Stimulated activated CD8-positive, alpha-beta memory T cell treated with anti-CD3 and anti-CD28 coated beads, Interleukin-15, amount 100 ng/mL, for 4 hours (primary cell): ENCODE results near the gene TST.
"Not testable (repeated sequence)": the region's sequence is repeated elsewhere in the genome, so short reads cannot be mapped to it uniquely, and the experiment has no call there.

Experiments used
- DNase-seq, 2 donors: peaks; one replicate each; pipeline ENCODE4 v3.0.0-alpha.2; 2020; ENCODE audit warnings: low read depth in 2 of 2

The TST gene

DNA sequence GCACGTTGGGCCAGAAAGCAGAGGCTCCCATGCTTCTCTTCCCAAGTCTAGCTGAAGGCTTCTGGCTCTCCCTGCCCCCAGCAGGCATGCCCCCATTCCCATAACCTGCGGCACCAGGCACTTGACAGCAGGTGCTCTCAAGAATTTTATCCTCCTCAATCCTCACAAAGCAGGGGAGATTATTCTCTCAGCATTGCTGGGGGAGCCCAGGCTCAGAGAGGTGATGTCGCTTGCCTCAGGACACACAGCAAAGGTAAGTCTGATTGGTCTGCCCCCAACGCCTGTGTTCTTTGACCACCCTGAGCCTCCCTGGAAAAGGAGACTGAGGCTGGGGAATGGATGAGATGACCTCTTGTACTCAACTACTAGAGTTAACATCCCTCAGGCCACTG lies 4.8 kb downstream of the TST start:
- no peak for DNase-seq

DNA sequence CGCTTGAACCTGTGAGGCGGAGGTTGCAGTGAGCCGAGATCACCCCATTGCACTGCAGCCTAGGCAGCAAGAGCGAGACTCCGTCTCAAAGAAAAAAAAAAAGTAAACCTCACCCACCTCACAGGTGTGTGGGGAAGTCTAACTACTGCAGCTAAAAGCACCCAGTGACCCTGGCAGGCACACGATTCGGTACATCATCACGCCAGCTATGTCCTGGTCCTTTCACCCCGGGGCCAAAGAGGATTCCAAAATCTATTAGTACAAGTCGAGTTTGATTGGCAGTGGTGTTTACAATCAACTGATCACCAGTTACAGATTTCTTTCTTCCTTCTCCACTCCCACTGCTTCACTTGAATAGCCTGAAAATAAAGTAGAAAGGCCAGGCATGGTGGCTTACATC lies 6.3 kb downstream of the TST start:
- no peak for DNase-seq

DNA sequence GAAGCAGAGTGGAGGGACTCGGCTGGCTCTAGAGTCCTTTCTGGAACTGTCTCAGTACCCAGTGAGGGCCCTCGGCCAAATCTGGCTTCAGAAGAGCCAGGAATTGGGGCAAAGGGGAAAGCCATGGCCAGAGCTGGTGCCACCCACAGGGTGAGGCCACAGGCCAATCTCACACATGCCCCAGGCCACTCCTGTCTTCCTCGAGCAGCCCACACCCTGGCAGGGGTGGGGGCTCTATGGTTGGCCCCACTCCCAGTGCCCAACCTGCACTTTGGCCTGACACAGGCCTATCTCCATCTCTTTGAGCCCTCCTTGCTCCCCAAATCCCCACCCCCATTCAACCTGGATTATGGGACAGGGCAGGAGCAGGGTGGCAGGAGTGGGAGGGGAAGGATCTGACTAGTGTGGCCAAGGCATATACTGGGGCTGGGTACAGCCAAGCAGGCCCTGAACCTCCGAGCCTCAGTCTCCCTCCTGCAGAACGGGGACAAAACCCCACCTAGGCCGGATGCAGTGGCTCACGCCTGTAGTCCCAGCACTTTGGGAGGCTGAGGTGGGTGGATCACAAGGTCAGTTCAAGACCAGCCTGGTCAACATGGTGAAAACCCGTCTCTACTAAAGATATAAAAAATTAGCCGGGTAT lies 6.9 kb downstream of the TST start:
- no peak for DNase-seq

DNA sequence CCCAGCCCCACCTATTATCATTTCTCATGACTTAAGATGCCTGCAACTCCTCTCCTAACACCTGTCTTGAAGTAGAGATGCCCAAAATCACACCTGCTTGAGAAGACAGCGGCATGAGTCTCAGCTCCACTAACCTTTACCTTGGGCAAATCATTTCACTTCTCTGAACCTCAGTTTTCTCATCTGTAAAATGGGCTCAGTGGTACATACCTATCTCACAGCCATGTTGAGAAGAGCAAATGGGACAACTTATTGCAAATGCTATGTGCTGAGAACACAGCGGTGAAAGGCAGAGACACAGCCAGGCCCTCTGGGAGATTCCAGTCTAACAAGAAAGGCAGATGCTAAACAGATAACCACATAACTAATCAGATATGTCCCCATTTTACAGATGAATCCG lies 7.8 kb downstream of the TST start:
- no peak for DNase-seq

DNA sequence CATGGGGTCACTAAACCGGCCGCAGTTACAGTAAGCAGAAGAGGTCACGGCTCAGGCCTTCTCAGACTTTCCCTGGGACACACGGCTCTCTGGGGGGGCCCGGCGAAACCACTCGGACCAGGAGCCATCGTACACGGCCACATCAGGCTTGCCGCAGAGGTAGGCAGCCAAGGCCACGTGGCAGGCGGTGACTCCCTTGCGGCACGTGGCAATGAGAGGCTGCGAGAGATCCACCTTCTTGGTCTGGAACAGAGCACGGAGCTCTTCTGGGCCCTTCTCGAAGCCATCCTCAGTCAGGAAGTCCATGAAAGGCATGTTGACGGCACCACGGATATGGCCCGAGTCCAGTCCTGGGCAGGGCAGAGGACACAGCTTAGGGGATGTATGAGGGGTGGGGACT lies 8.3 kb downstream of the TST start:
- no peak for DNase-seq

DNA sequence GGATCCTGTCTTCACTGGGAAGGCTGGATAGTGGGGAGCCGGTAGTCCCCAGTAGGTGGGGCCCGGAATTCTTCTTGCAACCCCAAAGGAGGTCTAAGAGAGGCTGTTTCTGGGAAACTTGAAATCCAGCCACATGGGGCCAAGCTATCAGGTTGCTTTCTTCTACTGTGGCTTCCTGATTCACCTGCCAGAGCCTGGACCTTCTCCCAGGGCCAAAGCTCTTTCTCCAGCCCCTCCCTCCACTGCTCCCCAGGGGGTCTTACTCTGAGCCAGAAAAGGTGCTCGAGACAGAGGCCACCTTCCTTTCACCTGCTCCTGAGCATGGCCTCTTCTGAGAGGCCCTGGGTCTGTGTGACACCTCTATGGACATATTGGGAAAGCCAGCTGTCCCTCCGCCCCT lies 9.1 kb downstream of the TST start:
- no peak for DNase-seq

DNA sequence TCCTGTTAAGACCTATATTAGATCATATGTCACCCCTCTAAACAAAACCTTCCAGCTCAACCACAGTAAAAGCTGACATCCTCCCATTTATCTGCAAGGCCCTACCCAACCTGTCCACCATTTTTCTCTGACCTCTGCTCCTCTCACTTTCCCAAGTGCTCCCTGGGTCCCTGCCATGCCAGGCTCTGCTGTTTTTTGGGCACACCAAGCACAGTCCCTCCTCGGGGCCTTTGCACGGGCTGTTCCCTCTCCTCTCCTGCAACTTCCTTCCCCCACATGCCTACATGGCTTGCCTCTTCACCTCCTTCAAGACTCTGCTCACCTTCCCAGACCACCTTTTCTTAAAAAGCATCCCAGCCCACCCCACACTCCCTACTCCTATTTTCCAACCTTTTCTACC lies 9.8 kb downstream of the TST start:
- DNase-seq = no peak

DNA sequence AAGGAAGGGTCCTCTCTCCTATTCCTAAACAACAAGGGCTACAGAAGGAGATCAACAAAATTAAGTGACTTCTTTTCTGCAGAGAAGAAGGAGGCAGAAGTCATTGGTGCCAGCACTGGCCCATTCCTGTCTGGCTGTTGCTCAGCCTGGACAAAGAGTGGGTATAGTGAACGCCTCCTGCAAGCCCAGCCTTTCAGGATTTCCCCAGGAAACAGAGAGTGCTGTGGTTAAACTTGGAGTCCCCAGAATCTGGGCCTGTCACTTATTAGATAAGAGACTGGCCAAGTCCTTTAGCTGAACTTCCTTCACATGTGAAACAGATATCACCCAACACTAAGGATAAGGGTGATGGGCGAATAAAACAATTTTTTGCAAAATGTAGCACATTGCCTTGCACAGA lies 10.9 kb downstream of the TST start:
- no peak for DNase-seq

DNA sequence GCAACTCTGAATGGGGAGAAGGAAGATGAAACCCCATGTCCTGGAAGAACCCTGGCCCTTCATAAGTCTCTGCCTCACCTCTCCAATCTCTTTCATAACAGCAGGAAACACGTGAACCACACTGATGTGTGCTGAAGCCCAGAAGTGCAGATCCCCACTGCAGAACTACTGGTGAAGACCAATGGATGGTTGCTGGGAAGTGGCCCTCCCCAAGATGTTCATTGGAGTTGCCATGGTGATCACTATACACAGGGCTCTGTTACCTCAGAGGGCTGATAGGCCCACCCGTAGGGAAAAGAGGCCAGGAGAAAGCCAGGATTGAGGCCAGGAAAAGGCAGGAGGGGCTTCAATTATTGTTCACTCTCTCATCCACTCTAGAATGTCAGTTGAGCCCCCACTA lies 11.6 kb downstream of the TST start:
- DNase-seq = no peak

DNA sequence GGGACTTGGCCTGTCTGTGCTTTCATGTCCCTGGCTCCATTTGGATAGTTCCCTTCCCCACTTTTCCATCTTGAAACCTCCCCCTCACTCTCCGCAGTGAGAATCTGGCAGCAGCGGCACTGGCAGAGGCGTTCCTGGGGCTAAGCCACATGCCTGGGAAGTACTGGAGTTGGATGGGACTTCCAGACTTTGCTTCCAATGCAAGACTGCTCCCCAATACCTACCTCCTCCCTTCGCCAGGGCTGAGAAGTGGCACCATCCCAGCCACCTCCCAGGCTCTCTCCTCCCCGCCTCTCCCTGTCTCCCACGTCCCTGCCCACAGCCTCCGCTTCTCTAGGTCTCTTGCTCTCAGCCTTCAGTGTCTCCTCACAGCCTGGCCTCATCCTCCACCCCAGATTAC lies 16.6 kb downstream of the TST start:
- DNase-seq = no peak

DNA sequence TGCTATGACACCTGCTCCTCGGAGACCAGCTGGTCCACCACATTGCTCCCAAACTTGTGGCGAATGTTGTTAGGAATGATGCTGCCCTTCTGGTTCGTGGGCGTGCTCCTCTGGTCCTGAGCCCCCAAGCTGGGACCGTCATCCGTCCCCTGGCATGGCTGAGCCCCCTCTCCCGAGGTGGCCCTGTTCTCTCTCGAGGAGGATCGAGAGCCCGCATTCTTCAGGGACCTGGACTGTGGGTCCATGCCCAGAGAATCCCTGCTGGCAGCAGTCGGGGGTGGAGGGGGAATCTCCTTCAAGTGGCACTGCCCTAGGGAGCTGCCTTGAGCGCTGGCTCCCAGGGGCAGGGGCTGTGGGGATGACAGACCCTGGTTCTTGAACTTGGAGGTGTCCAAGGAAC lies 17.4 kb downstream of the TST start:
- DNase-seq = no peak

DNA sequence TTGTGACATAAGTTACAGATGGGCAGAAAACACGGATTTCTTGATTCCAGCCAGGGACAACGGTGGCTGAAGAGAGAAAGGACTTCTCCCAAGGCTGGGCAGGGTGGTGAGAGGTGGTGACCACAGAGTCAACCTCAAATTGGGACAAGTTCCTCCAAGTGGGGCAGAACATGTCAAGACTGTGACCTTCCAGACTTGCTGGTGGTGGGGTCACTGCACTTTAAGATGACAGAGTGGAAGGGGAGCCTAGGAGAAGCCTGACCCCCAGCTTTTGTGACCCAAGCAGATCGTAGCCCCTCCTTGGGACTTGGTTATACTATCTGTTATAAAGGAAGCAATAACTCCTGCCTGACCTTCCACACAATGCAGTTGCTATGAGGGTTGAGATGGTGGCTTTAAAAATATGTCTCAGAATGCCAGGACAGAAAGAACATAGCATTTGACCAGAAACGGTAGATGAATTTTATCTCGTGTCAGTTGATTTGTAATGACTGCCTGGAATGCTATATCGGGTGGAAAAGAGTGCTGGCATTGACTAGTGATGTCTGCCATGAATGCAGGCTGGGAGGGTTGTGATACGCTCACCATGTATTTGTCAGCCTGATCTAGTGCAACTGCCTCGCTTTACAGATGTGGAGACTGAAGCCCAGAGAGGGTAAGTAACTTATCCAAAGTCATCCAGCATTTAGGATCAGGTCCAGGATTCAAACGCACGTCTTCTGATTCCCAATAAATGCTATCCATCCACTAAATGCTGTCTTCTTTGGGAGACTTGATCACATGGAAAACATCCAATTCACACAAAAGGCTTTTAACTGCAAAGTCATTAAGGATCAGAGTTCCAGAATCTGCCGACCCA lies 18.3 kb downstream of the TST start:
- no peak for DNase-seq

DNA sequence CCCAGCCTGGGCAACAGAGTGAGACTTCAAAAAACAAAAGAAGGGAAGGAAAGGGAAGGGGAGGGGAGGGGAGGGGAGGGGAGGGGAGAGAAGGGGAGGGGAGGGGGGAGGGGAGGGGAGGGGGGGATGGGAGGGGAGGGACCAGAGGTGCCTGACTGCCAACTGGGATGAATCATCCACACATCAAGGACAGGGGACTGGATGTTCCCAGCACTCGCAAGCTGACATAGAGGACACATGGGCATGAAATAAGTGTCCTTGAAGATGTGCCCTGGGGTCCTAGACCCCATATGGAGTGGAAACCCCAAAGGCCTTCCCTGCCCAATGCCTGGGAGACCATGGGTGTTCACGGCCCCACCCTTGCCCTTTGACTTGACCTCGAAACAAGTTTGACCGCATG lies 19.8 kb downstream of the TST start:
- DNase-seq = no peak

DNA sequence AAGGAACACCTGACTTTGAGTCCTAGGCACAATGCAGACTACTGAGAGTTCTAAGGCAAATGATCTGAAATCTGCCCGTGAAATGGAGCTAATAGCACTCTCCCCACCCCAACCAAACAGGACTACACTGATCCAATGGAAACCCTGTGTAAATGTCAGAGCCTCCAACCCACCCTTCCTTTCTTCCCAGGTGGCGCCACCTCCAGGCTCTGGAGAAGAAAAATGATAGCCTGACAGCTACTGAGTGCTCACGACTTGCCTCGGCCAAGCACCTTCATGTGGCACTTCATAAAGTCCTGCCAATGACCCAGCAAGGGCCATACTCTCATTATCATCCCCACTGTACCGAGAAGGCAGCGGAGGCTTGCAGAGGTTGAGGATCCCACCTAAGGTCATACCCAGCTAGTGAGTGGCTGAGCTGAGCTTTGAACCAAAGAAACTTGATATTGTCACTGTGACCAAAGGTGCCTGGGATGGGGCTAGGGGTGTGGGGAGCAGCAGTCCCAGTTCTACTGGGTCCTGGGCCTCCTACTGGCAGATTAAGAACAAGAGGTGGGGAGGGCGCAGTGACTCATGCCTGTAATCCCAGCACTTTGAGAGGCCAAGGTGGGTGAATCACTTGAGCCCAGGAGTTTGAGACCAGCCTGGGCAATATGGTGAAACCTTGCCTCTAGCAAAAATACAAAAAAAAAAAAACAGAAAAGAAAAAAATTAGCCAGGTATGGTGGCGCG lies 20.5 kb downstream of the TST start:
- DNase-seq = no peak

DNA sequence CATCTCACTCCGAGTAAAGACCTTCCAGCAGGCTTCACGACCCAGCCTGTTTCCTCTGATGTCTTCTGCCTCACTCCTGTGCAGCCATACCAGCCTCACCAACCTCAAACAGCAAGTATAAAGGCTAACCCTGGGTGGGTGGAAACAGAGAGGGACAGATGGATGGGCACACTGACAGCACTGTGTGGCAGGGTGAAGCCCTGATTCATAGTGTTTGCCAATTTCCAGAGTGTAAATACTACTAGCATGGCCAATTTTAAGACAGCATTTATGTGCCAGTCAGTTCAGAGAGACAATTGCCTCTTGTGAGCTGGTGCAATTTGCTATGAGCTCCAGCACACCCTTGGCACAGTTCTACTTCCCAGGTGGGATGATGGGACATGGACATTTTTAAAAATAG lies 21.5 kb downstream of the TST start:
- no peak for DNase-seq

DNA sequence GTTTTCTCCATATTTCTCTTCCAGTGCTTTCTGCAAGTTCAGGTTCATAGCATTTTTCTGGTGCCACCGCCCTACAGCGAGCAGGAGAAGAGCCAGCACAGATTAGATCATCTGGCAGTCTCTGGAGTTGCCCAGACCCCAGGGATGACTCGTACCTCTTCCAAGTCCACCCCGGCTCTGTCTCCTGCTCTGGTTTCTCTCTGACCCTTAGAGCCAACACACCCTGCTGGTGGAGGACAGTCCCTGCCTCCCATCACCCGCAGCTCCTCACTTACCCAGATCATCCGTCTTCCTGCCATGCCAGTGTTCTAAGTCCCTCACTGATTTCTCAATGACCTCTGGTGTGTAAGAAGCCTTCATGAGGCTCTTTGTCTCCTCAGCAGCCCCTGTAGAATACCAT lies 28.0 kb downstream of the TST start:
- DNase-seq = no peak

DNA sequence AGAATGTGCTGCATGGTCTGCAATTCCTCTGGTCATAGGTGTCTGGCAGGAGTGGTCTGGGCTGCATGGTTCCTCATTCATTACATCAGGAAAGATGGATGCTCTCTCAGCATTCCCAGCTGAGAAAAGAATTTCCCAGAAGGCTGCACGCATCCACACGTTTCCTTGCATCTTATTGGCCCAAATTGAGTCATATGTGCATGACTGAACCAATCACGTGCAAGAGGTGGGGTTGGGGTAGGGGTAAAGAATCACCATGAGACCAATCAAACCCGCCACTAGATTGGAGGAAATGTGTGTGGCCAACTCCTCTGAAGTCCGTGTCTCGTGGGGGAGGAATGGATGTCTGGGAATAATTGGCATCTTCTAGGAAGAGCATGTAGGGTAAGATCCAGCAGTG lies 28.8 kb downstream of the TST start:
- DNase-seq = no peak

DNA sequence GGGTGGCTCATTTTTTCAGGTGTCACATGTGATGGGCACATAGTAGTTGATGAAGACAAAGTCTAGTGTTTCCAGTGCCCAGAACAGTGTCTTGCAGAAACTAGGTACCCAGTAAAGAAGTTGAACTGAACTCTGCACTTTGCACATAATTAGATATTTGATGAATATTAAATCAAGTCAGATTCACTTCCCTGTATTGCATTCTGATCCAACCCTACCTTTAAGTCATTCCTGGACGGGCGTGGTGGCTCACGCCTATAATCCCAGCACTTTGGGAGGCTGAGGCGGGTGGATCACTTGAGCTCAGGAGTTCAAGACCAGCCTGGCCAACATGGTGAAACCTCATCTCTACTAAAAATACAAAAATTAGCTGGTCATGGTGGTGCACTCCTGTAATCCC lies 30.2 kb downstream of the TST start:
- not testable (repeated sequence) for DNase-seq

DNA sequence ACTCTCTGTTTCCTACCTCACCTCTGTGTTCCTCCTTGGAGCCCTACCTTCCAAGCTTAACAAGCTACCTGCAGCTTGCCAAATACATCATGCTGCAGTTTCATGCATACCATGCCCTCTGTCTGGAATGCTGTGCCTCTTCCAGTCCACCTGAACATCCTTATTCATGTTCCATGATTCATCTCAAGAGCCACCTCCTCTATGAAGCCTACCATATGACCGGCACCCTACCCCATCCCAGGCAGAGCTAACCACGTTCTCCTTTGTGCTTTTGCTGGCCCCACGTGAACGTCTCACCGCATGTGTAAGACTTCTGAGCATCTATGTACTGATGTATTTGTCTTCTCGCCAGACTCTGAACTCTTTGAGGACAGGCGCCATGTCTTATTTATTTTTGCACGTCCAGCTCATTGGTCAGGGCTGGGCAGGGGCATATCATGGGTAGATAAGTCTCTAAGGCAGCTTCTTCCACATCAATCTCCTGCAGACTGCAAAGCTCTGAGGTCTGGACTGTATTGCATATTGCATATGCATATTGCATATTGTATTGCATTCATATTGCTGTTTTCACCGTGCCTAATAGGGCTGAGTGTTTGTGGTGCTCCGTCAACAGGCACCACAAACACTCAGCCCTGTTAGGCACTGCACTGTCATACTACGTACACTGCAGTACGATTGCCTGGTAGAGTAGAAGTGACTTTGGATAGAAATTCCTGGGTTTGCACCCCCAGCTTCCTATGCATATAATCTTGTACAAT lies 31.0 kb downstream of the TST start:
- DNase-seq = no peak

DNA sequence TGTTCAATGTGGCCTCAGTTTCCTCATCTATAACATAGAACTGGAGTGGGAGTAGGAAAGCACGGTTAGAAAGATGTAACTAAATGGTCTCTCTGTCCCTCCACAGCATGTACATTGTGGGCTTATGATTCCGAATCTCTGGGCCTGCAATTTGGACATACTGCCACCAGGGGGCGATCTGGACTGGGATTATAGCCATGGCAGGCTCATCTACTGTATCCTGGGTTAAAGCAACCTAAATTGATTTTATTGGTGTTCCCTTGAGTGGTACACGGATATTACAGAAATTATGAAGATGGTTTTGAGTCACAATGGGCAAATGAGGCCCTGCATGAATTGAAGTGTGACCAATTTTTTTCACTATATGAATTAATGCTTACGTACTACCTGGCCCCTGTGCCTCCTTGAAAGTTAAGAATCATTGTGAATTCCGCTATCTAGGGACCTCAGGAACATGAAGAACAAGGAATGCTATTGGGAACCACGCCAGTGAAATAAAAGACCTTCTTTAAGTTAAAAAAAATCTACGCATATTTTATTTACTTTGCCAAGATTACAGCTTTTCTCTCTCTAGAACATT lies 32.9 kb downstream of the TST start:
- no peak for DNase-seq

DNA sequence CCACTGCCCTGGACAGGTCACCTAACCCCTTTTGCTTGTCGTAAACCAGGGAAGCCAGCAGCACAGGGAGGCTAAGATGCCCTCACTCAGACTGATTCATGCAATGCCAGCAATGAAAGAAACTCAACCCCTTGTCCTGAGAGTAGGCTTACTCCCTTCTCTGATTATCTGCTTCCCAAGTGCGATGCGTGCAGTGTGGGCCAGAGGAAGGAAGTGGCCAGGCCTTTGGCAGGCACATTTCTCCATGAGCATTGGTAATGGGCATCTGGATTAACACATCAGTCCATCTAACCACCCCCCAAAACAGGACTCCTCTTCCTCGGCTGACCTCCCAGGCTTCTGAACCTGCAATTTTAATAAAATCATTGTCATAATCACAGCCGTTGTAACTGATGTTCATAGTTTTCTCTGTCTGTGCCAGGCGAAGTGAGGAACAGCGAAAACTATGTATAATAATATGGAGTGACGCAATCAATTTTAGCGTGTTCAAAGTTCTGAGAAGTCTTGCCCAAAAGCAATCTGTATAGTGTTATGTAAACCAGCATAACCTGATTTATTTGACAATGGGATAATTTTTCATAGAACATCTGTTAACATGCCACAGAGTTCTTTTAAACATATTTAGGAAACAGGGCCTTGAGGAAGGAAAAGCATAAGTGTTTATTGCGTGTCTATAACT lies 33.9 kb downstream of the TST start:
- DNase-seq = no peak
